BE2C (cell line): ENCODE measurements around the gene TMEM190.
"Not testable (repeated sequence)": the region's sequence is repeated elsewhere in the genome, so short reads cannot be mapped to it uniquely, and the experiment has no call there.

ENCODE experiments used
- DNase-seq: peaks from one replicate; pipeline ENCODE4 v3.0.0-alpha.2; 2020
- H3K27me3 ChIP-seq: fragments of 250-450 bp; sonication (Bioruptor Pico); 2 replicates; pipeline ENCODE4 v1.5.1; 2020; ENCODE audit warnings: mild to moderate bottlenecking
- H3K36me3 ChIP-seq: fragments of 250-450 bp; sonication (Bioruptor Pico); 2 replicates; pipeline ENCODE4 v1.5.1; 2020; ENCODE audit warnings: mild to moderate bottlenecking
- H3K4me1 ChIP-seq: fragments of 250-450 bp; sonication (Bioruptor Pico); 2 replicates; pipeline ENCODE4 v1.5.1; 2020
- H3K4me3 ChIP-seq: 2 replicates; pipeline ENCODE4 v1.5.1; 2011; ENCODE audit warnings: low read depth, low read length
- H3K9me3 ChIP-seq: fragments of 250-450 bp; sonication (Bioruptor Pico); 2 replicates; pipeline ENCODE4 v1.5.1; 2020
- CTCF ChIP-seq: IDR thresholded peaks from 2 replicates; pipeline ENCODE4 v1.5.1; 2012; ENCODE audit warnings: mild to moderate bottlenecking, low read depth, low read length

Gene TMEM190

GRCh38 chr19:55402509-55402908 lies 25.9 kb downstream of the TMEM190 start:
- H3K36me3 ChIP-seq, result peaks cover 62% of the 10 kb centered on the region
- no peak overlapping the region for H3K4me3 ChIP-seq
- DNase-seq, result no peak
- no peaks in the 10 kb centered on the region for H3K9me3 ChIP-seq
- TF ChIP-seq CTCF, result no peak
- no peaks in the 10 kb centered on the region; the same call in 1 of the 2 replicates for H3K4me1 ChIP-seq
- H3K27me3 ChIP-seq, result no peaks in the 10 kb centered on the region

- H3K9me3 ChIP-seq, result no peaks in the 10 kb centered on the region
- H3K36me3 ChIP-seq, result peaks cover 58% of the 10 kb centered on the region
- no peak for TF ChIP-seq CTCF
- DNase-seq, result no peak
- H3K4me1 ChIP-seq, result no peaks in the 10 kb centered on the region; the same call in 1 of the 2 replicates
- peak overlapping the region; percentile 80 for H3K4me3 ChIP-seq
- H3K27me3 ChIP-seq, result no peaks in the 10 kb centered on the region
Observed at GRCh38 chr19:55405638-55406037, 29.0 kb downstream of the TMEM190 start.

GRCh38 chr19:55406091-55406825 lies 29.6 kb downstream of the TMEM190 start:
- DNase-seq, result no peak
- no peak for TF ChIP-seq CTCF
- no peaks in the 10 kb centered on the region for H3K9me3 ChIP-seq
- peaks cover 52% of the 10 kb centered on the region for H3K36me3 ChIP-seq
- no peaks in the 10 kb centered on the region for H3K27me3 ChIP-seq
- H3K4me3 ChIP-seq, result peak overlapping the region; percentile 80
- no peaks in the 10 kb centered on the region; the same call in 1 of the 2 replicates for H3K4me1 ChIP-seq

- H3K4me1 ChIP-seq, result no peaks in the 10 kb centered on the region; the same call in 1 of the 2 replicates
- H3K36me3 ChIP-seq, result peaks cover 46% of the 10 kb centered on the region
- DNase-seq, result peak; percentile 42
Observed at GRCh38 chr19:55406826-55407549, 30.4 kb downstream of the TMEM190 start.

GRCh38 chr19:55407550-55407799 lies 30.8 kb downstream of the TMEM190 start, which contains the start of gene UBE2S:
Gene UBE2S, minus strand, starts transcription at chr19:55407788. Its CDS starts 199 bp downstream, at chr19:55407589.
- H3K36me3 ChIP-seq, result peaks cover 41% of the 10 kb centered on the region
- H3K4me3 ChIP-seq, result peak within 1 kb of the TSS; percentile 80
- DNase-seq, H3K4me1 ChIP-seq, H3K9me3 ChIP-seq, H3K27me3 ChIP-seq: not testable (repeated sequence)

More at GRCh38 chr19:55406826-55407549, 30.4 kb downstream of the TMEM190 start:
- no peaks in the 10 kb centered on the region for H3K9me3 ChIP-seq
- no peak for TF ChIP-seq CTCF
- peak overlapping the region; percentile 80 for H3K4me3 ChIP-seq
- H3K27me3 ChIP-seq, result no peaks in the 10 kb centered on the region

GRCh38 chr19:55407800-55408532 lies 31.3 kb downstream of the TMEM190 start:
- Histone ChIP-seq H3K4me1 (no peaks in the 10 kb centered on the region; the same call in 1 of the 2 replicates), H3K4me3 (peak overlapping the region; percentile 51), H3K27me3 (no peaks in the 10 kb centered on the region), H3K9me3 (no peaks in the 10 kb centered on the region), H3K36me3 (peaks cover 36% of the 10 kb centered on the region)
- no peak for TF ChIP-seq CTCF
- peak; percentile 99 for DNase-seq
